A549 (cell line): ENCODE results near the gene PLEKHN1.
A peak's percentile ranks its signal among the peaks of the same experiment; 100 is the strongest.

ENCODE experiments used
- CBX2 ChIP-seq: fragments of 200-600 bp; sonication (generic); IDR thresholded peaks from 2 replicates; pipeline ENCODE4 v1.6.1; 2016; ENCODE audit warnings: low read depth, mild to moderate bottlenecking, borderline replicate concordance
- EP300 ChIP-seq, 2 experiments: fragments of >200 bp; sonication (Bioruptor Twin); formaldehyde crosslinking; IDR thresholded peaks; 2 replicates in 1 of 2; 3 replicates in 1 of 2; pipeline ENCODE4 v1.6.1; 2016 to 2017
- MAZ ChIP-seq: fragments of 150-350 bp; IDR thresholded peaks from 2 replicates; pipeline ENCODE4 v1.6.1; 2014; ENCODE audit warnings: antibody characterized with exemption, low read depth, low read length, borderline replicate concordance
- MYC ChIP-seq: IDR thresholded peaks from 2 replicates; pipeline ENCODE4 v1.6.1; 2012; ENCODE audit warnings: mild to moderate bottlenecking, inconsistent platforms, low read length, improper control_type of control experiment, borderline replicate concordance
- POLR2A ChIP-seq: IDR thresholded peaks from 2 replicates; pipeline ENCODE4 v1.6.1; 2012; ENCODE audit warnings: mild to moderate bottlenecking, low read length
- TF ChIP-seq, protein P1 (sequence below): fragments of >200 bp; sonication (Bioruptor Twin); formaldehyde crosslinking; IDR thresholded peaks from 3 replicates; pipeline ENCODE4 v1.5.1; 2016
- TF ChIP-seq, protein P2 (sequence below): IDR thresholded peaks from 2 replicates; pipeline ENCODE4 v1.6.1; 2012
- TF ChIP-seq, protein P3 (sequence below): fragments of 450-650 bp; IDR thresholded peaks from 2 replicates; pipeline ENCODE4 v1.6.1; 2014; ENCODE audit warnings: antibody characterized with exemption

DNA sequence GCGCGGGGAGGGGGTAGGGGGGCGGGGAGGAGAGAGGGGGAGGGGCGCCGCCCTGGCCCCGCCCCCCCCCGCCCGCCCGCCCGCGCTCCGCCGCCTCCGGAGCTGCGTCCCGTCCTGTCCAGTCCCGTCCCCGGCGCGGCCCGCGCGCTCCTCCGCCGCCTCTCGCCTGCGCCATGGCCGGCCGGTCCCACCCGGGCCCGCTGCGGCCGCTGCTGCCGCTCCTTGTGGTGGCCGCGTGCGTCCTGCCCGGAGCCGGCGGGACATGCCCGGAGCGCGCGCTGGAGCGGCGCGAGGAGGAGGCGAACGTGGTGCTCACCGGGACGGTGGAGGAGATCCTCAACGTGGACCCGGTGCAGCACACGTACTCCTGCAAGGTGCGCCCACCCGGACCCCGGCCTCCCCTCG, 53.7 kb downstream of the PLEKHN1 start, which contains the start of gene AGRN:
- no peak for TF ChIP-seq MYC
- peak; percentile 49; the same call in 1 of the 2 replicates for TF ChIP-seq POLR2A
- TF ChIP-seq, protein P1, sequence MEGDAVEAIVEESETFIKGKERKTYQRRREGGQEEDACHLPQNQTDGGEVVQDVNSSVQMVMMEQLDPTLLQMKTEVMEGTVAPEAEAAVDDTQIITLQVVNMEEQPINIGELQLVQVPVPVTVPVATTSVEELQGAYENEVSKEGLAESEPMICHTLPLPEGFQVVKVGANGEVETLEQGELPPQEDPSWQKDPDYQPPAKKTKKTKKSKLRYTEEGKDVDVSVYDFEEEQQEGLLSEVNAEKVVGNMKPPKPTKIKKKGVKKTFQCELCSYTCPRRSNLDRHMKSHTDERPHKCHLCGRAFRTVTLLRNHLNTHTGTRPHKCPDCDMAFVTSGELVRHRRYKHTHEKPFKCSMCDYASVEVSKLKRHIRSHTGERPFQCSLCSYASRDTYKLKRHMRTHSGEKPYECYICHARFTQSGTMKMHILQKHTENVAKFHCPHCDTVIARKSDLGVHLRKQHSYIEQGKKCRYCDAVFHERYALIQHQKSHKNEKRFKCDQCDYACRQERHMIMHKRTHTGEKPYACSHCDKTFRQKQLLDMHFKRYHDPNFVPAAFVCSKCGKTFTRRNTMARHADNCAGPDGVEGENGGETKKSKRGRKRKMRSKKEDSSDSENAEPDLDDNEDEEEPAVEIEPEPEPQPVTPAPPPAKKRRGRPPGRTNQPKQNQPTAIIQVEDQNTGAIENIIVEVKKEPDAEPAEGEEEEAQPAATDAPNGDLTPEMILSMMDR, result no peak
- no peak for TF ChIP-seq CBX2
- TF ChIP-seq, protein P2, sequence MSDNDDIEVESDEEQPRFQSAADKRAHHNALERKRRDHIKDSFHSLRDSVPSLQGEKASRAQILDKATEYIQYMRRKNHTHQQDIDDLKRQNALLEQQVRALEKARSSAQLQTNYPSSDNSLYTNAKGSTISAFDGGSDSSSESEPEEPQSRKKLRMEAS, result no peak; the same call in 1 of the 2 replicates
- TF ChIP-seq, protein P3, sequence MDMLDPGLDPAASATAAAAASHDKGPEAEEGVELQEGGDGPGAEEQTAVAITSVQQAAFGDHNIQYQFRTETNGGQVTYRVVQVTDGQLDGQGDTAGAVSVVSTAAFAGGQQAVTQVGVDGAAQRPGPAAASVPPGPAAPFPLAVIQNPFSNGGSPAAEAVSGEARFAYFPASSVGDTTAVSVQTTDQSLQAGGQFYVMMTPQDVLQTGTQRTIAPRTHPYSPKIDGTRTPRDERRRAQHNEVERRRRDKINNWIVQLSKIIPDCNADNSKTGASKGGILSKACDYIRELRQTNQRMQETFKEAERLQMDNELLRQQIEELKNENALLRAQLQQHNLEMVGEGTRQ, result no peak
- no peak for TF ChIP-seq MAZ
- no peak for TF ChIP-seq EP300 (IDR thresholded peaks at IDR 0.05)
